ENCODE results near the gene INPP5E.

INPP5E gene, protein sequence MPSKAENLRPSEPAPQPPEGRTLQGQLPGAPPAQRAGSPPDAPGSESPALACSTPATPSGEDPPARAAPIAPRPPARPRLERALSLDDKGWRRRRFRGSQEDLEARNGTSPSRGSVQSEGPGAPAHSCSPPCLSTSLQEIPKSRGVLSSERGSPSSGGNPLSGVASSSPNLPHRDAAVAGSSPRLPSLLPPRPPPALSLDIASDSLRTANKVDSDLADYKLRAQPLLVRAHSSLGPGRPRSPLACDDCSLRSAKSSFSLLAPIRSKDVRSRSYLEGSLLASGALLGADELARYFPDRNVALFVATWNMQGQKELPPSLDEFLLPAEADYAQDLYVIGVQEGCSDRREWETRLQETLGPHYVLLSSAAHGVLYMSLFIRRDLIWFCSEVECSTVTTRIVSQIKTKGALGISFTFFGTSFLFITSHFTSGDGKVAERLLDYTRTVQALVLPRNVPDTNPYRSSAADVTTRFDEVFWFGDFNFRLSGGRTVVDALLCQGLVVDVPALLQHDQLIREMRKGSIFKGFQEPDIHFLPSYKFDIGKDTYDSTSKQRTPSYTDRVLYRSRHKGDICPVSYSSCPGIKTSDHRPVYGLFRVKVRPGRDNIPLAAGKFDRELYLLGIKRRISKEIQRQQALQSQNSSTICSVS

DNA sequence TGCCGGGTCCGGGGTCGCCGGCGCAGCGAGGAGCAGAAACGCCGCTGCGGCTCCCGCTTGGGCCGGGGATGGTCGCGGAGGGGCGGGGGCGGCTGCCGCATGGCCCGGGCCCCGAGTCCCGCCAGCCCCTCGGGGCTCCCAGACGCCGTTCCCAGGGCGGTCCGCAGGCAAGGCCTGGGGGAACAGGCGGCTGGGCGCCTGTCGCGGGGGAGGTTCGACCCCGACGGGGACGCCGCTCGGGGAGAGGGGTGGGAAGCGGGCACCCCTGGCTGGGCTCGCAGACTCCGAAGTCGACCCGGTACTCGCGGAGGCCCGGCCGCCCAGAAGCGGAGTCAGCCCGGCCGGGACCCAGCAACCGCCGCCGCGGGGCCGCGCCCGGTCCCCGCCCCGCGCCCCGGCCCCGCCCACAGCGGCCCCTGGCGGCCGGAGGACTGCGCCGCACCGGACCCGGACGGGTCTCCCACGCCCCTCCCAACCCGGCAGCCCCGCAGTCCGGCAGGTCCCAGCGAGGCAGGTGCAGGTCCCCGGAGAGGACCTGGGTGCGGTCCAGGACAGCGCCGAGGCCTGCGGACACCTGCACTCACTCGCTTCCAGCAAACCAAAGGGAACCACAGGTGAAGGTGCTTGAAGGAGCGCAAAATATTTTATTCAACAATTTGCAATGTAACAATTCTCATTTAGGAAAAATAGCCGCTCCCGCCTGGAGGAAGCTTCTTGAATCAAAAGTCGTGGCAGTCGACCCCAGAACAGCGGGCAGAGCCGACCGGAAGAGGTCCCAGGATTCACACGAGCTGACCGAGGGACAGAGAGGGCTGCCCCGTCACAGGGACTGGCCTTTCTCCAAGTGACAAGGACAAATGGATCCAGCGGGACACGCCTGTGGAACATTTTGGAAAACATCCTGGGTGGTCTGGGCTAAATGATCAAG lies at the start of gene INPP5E:
Gene INPP5E (minus strand): TSS at position 365 of the 928 bp plus-strand sequence. CDS start 426 bp downstream, outside the sequence.
- peak; percentile 92 for DNase-seq (ENCODE audit: low read depth)

DNA sequence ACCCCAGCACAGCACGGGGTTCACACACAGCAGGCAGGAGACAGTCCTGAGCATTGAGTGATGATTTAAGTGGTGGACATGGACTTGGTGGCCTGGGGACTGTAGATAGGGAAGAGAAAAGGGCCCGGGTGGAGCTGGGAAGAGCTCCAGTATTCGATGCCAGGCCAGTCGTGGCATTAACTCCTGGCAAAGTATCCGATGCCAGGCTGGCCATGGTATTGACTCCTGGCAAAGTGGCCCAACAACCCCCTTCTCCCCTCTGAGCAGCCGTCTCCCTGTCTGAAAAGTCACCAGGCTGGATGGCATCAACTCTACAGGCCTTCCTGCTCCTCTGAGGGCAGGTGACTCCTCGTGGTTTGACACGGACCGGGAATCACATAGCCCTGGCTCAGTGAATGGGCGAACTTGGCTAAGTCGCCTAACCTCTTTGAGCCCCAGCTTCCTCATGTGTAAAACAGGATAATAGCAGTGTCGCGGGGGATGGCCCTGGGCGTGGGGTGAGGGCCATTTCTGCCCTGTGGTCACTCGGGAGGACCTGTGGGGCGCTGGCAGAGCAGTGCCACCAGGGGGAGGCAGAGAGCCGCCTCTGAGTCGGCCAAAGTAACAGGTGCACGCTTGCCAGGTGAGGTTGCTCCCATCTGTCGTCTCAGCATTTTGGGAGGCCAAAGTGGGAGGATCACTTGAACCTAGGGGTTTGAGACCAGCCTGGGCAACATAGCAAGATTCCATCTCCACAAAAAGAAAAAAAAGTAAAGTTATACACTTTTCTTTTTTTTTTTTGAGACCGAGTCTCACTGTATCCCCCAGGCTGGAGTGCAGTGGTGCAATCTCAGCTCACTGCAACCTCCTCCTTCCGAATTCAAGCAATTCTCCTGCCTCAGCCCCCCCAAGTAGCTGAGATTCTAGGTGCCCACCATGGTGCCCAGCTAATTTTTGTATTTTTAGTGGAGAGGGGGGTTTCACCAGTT lies 48.9 kb upstream of the INPP5E start:
- DNase-seq (ENCODE audit: low read depth): peak; percentile 54

DNA sequence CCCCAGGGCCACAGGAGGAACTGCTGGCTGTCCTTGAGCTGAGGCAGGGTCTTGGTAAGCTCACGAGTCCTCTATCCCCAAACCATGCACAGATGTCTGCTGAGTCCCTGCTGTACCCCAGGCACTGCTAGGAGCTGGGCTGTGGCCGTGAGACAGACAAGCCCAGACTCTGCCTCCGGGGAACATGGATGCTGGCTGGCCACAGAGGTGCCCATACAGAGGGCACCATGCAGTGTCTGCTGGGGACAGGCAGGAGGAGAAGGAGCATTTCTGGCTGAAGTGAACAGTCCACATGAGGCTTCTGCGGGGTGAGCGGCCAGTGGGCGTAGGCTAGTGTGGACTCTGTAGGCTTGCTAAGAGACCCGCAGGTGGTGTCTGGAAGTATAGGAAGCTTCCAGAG lies 48.0 kb upstream of the INPP5E start:
- no peak for DNase-seq (ENCODE audit: low read depth)

DNA sequence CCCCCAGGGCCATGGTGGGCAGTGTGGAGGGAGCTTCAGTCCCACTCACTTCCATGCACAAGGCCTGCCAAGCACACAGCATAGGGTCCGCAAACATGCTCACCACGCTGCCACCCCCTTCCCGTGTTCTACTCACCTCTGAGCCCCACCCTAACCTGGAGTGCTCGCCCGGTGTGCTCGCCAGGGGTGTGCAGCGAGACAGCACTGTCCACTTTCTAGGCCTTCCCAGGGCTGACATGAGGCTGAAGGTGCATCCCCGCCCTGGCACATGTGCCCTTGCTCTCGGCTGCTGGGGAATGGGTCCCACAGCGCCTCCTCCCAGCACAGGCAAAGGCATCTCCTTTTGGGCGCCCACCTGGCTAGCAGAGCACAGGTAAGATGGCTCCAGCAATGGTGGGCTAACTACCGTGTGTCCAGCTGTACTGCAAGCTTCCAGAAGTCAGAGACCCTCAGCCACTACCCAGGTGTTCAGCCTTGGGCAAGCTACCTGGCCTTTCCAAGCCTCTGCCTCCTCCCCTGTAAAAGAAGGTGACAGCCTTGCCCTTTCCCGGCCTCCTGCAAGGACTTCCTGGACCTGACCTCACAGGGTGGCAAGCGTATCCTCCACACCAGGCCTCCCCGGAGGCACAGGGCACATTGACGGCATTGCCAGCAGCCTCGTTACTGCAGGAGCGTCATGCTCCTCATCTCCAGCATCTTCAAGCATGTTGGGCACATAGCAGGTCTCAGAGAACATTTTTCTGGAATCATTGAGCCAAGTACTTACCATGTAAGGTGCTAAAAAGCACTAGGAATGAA lies 47.4 kb upstream of the INPP5E start:
- DNase-seq (ENCODE audit: low read depth): no peak

DNA sequence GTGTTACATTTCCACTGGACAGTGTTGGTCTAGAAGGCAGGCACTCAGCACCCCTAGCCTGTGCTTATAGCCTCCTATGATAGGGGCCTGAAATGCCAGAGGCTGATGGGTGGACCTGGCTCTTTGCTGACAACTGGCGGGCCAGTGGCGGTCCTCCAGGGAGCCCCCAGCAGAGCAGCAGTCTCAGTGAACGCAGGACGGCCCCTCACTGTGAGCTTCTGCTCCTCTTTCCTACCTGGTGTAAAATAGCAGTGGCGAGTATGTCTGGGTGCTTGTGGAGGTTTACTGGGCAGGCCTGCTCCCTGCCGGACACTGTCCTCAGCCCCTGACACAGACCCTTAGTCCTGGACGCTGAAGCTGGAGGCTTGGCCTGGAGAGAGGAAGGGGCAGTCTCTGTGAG lies 46.5 kb upstream of the INPP5E start:
- no peak for DNase-seq (ENCODE audit: low read depth)

DNA sequence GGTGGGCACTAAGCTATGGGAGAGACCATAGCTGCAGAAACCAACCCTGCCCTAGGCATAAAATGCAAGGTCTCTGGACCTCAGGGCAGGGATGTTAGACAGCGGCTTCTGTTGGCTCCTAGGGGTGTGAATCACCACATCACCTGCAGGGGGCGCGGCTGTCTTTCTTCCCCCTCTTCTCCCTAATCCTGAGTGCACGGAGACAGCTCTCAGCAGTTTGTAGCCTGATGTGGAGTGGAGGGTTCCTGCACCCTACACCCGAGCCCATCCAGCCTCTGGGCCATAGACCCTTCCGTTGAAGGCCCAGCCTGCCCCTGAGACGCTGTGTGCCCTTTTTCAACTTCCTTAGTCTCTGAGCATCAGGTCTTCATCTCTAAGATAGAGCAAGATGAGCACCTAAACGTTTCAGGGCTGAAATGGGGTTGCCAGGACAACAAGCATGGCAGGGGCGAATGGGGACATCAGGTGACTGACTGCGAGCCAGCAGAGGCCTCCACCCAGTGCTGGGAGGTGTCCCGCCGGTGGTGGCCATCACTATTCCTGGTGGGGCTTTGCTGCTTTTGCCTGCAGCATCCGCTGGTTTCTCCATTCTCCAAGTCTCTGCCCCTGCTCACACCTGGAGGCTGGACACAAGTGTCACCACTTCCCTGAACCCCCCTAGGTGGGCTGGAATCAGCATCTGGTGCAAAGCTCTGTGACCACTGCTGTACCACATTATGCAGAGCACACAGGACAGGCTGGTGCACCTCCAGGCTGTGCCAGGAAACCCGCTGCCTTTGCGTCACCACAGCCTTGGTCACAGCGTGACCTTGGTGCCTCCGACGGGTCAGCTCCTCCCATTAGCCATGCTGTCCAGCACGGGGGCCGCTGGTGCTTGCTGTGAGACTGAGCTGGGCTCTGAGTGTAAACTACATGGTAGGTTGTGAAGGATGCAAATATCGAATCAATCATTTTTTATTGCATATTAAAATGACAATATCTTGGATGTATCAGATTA lies 45.7 kb upstream of the INPP5E start:
- DNase-seq (ENCODE audit: low read depth): peak; percentile 77

DNA sequence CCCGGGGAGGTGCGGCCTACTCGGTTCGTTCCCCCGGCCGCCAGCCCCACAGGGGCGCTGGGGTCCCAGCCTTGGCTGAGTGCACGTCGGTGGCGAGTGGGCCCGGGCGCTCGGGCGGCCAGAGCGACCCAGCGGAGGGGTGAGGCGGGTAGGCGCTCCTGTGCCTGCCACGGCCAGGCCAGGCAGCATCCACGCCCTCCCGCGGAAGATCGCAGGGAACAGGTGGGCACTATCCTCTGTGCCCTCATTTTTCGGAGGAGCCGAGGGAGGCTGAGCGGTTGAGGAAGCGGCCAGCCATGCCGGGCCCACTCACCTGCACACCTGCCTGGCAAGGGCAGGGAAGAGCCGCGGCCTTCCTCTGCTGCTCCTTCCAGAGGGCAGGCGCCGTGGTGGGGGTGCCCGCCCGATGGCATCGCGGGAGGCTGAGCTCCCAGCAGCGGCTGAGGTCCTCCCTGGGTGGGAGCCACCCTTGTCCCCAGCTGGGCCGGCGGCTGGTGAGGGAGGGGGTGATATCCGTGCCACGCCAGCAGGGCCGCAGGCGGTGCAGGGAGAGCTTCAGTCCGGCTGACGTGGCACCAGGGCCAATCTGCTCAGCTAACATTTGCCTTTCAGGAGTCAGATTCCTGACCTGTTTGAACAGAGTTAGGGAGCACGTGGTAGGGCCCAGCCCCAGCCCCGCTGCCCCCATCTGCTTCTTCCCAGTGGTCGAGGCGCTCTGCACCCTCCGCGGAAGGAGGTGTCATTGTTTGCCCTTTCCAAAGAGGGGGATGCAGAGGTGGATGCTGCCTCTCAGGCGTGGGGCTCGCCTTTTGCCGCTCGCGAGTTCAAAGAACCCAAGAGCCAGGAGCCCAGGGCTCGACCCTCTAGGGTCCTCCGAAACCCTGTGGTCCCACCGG lies 44.8 kb upstream of the INPP5E start:
- DNase-seq (ENCODE audit: low read depth): no peak

DNA sequence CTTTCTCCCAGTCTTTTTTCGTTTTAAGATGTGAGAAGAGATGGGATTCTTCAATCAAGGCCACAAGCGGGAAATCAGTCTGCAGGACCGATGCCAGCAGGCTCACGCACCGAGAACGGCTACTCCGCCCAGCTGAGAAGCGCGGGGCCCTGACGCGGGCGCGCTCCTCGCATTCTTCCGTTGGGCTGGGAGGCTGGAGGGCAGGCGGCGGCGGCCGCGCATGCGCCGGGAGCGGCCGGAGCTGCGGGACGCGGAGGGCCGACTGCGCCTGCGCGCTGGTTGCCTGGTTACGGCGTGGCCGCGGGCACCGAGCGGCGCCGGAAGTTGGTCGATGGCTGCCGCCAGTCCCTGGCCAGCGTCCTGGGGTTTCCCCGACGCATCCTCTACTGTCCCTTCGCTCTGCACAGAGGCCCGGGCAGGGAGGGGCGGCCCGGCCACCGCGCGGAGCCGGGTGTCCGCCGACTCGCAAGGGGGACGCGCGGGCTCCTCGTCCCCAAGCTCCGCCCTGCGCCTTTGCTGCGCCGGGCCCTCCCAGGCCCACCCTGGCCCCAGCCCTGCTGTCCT lies 44.0 kb upstream of the INPP5E start:
- DNase-seq (ENCODE audit: low read depth): peak; percentile 98

DNA sequence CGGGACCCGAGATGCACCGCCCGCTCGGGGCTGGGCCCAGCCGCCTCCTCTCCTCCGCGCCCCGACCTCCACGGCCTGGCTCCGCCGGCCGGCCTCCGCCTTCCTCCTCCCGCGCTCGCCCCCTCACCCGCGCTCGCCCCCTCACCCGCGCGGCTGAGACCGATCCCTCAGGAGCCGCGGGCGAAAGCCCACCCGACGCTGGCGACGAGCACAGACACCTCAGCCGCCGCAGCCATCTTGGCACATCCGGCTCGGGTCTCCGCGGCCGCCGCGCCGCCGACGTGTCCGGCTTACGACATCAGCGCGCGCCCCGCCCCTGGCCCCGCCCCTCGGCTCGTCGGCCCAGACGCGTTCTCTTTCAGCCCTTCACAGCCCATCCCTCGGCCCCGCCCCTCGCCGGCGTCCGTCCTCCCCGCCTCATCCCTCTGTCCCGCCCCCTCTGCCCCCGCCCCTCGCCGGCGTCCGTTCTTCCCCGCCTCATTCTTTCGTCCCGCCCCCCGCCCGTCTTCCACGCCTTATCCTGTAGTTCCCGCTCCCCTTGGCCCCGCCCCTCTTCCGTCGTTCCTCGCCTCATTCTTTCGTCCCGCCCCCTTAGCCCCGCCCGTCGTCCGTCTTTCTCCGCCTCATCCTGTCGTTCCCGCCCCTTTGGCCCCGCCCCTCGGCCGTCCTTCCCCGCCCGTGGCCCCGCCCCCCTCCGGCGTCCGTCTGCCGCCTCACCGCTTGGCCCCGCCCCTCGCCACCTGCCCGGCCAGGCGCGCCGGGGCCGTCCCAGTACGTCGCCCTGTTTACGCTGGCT lies 43.3 kb upstream of the INPP5E start, which contains the start of gene SEC16A:
Gene SEC16A (minus strand): TSS at position 248 of the 796 bp plus-strand sequence. CDS start 5,425 bp downstream, outside the sequence.
- DNase-seq (ENCODE audit: low read depth): peak; percentile 100

DNA sequence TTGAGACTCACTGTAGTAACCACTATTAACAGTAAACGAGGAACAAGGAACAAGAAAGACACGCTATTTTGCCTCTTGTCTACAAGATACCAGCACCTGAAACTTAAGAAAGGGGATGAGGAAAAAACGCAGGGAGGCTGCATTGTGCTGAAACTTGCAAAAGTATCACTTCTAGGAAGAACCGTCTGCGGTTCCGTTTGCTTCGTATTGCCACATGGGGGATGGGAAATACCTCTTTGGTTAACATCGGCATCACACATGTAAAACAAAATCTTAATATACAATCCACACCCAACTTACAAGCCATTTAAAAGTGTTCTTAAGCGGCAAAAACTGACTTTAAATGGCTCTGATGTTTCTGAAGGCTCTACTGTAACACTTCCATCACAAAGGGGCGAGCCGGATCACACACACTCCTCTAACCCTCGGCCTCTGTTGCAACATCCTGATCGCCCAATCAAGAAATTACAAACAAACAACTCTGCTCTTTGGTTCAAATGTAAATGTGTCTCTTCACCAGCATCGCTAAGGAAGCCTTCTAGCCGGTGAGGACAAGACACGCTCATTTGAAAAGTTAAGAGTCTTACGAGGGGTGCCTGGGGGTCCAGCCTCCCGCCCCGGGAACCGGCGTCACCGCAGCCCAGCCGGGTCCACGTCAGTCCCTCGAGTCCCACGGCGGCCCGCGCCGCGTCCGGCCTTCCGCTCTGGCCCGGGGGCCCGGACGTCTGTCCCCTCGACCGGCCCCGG lies 42.6 kb upstream of the INPP5E start:
- no peak for DNase-seq (ENCODE audit: low read depth)

DNA sequence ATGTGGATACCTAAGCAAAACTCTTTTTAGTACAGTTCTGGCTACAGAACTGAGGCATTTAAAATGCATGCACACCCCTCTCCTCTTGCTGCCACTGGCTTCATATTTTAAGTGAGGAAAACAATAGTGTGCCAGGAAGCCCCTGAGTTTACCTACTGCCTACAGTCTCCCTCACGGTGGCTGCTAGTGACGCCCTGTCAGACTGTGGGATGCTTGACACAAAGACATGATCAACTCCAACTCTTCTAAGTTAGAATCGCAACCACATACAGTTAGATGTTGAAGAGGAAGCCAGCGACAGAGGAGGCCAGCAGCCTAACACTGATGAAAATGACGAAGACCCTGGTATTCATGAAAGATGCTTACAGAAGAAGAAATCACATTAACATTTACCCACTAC lies 41.9 kb upstream of the INPP5E start:
- DNase-seq (ENCODE audit: low read depth): no peak

DNA sequence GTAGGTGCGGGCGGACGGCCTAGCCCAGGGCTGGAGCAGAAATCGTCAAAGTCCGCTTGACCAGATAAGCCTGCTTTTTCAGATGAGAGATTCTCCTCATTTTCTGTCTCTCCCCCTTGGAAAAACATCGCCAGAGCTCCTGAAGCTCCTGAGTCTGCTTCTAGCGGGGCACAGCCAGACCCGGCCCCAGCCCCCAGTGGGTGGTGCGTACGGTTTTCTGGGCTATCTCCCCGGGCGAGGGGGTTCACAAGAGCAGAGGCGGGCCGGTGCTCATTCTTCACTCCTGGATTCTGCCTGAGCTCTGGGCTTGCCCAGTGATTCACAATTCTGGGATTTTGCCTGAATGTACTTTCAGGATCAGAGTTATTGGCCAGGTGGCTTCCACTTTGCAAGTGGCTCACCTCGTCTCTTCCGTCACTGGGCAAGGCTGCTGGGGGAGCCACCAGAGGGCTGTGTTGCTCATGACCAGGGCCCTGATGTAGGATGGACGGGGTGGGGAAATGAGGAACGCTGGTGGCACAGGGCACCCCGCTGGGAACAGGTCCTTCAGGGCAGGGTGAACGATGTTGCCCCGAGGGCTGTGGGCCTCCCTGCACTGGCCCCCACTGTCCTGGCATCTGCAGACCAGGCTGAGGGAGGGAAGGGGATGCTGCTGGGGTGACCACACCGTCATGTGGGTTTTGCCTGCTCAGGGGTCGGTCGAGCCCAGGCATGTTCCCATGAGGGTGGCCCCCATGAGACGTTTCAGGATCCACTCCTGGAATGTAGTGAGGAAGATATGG lies 36.9 kb upstream of the INPP5E start:
- no peak for DNase-seq (ENCODE audit: low read depth)

DNA sequence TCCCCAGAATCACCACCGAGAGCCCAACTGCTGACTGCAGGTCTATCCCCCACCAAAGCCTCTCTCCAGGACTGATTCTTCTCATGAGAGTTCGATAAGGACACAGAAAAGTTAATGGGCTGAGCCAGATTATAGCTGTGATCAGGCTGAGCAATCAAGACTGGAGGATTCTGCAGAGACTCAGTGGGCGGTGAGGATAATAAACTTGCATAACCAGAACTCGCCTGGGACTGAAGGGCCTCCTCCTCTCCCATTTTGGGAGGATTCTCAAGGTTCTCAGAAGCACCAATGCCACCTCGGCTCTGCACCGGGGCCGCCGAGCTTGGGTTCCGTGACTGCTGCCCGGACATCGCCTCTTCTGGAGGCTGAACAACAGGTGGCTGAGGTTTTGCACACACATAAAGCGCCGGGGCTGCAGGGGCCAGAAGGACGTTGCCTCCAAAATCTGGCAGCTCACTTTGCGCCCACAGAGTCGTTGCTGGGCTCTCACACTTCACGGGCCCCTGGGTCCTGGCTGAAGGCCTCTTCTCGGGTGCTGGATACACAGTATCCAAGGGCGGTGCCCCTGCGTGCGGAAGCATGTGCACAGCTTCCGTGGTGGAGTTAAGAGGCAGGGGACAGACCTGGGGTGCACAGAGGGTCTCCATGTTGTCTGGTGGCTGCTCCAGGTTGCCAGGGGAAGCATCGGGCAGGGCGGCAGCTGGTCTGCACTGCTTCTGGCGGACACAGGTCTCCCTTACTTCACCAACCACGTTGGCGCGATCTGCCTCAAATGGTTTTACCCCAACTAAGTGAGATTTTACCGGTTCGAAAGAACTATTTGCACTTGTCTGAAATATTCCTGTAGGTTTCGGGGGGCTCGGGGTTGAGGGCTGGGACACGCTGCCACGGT lies 35.6 kb upstream of the INPP5E start:
- DNase-seq (ENCODE audit: low read depth): no peak

DNA sequence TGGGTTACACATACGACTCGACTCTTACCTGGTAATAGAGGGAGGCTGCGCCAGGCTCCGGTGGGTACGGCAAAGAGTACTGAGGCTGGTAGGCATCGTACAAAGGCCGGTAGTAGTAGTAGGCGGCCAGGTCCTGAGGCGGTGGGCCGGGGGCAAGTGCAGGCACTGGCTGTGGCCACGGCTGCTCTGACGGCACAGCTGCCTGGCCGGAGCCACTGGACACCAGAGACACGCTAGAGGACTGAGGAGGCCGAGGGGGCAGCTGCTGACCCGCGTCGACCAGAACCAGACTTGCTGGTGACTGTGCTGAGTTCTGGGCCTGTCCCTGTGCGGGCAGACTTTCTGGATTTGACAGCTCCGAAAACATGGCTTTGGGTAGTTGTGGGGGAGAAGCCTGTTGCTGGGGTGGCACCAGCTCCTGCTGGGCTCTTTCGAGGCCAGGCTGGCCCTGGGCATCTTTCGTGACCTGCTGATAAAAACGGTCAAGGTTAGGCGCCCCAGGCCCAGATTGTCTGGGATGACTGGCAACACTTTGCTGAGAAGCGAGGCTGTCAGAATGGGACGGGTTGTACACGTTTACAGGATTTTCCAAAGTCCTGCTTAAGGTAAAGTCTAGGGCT lies 34.5 kb upstream of the INPP5E start:
- DNase-seq (ENCODE audit: low read depth): no peak

Measured in stimulated activated CD8-positive, alpha-beta memory T cell treated with anti-CD3 and anti-CD28 coated beads, Interleukin-15, amount 100 ng/mL, for 24 hours (primary cell).